ENCODE data around the gene TRIM64. TPM values are rescaled to one million over a fixed set of nuclear protein-coding genes. Genes with fewer than 3 reads are reported as not detected.
"Not testable (repeated sequence)": the region's sequence is repeated elsewhere in the genome, so short reads cannot be mapped to it uniquely, and the experiment has no call there.

The TRIM64 gene
- not detected for total RNA-seq

- DNase-seq (ENCODE audit: low spot score in 2 of 2); intact Hi-C loops (cut with DNase I): not testable (repeated sequence)
These were observed at the start of gene TRIM64 for GRCh38 chr11:89965737-89966136. TSS of gene TRIM64 (plus strand) at chr11:89966037. CDS start at chr11:89968504, 2,467 bp downstream.

GRCh38 chr11:89922195-89922660, 43.6 kb upstream of the TRIM64 start, which contains the start of gene TRIM49D1:
TSS of gene TRIM49D1 (minus strand) at chr11:89922245. CDS start at chr11:89917710, 4,535 bp downstream.
- H3K36me3 ChIP-seq = no peaks in the 10 kb centered on the region
- no peak for DNase-seq (ENCODE audit: low spot score in 2 of 2)
- no peaks in the 10 kb centered on the region for H3K9me3 ChIP-seq
- no peak for TF ChIP-seq CTCF (IDR thresholded peaks at IDR 0.05)
- no peak within 1 kb of the TSS for H3K27ac ChIP-seq
- H3K4me1 ChIP-seq = no peaks in the 10 kb centered on the region
- intact Hi-C loops (cut with DNase I) = no loop called here
- no peaks in the 10 kb centered on the region for H3K27me3 ChIP-seq
- H3K4me3 ChIP-seq = no peak within 1 kb of the TSS

More at GRCh38 chr11:89965737-89966136, at the start of gene TRIM64:
- H3K4me3 ChIP-seq, H3K36me3 ChIP-seq, H3K27me3 ChIP-seq, H3K9me3 ChIP-seq, H3K27ac ChIP-seq, H3K4me1 ChIP-seq: not testable (repeated sequence)

- H3K27ac ChIP-seq; H3K36me3 ChIP-seq; DNase-seq (ENCODE audit: low spot score in 2 of 2); H3K4me1 ChIP-seq; H3K4me3 ChIP-seq; intact Hi-C loops (cut with DNase I); H3K27me3 ChIP-seq; H3K9me3 ChIP-seq: not testable (repeated sequence)
These were observed 42.1 kb upstream of the TRIM64 start, which contains the start of gene TRIM49D2 for GRCh38 chr11:89923764-89924163. TSS of gene TRIM49D2 (plus strand) at chr11:89924064. CDS start at chr11:89926762, 2,698 bp downstream.

GRCh38 chr11:89960833-89961232, 5.0 kb upstream of the TRIM64 start:
- DNase-seq (ENCODE audit: low spot score in 2 of 2) = peak in 1 of 2 donors; percentile 21
- not testable (repeated sequence) for H3K27ac ChIP-seq

More at GRCh38 chr11:89960833-89961232, 5.0 kb upstream of the TRIM64 start:
- H3K27me3 ChIP-seq; H3K4me1 ChIP-seq; intact Hi-C loops (cut with DNase I); H3K4me3 ChIP-seq; H3K36me3 ChIP-seq; H3K9me3 ChIP-seq: not testable (repeated sequence)

Other genes with a start within 250 kb of the TRIM64 start
- not detected for gene TRIM49, start 157.5 kb upstream of the TRIM64 start, total RNA-seq
- gene TRIM64B, start 87.5 kb upstream of the TRIM64 start, total RNA-seq = not detected
- gene TRIM49D1, start 43.8 kb upstream of the TRIM64 start, total RNA-seq = not detected
- not detected for gene TRIM49D2, start 42.0 kb upstream of the TRIM64 start, total RNA-seq
- not detected for gene TRIM49C, start 65.1 kb downstream of the TRIM64 start, total RNA-seq
- gene UBTFL1, start 119.9 kb downstream of the TRIM64 start, total RNA-seq = not detected
- gene NAALAD2, start 168.6 kb downstream of the TRIM64 start, total RNA-seq = not detected

Data from ascending aorta (tissue), 2 donors.